Kidney capillary endothelial cell (primary cell): ENCODE measurements around the gene GLP2R.

Experiments
- DNase-seq: peaks from one replicate; pipeline ENCODE4 v3.0.0-alpha.2; 2018; ENCODE audit warnings: low spot score

The GLP2R gene

DNA sequence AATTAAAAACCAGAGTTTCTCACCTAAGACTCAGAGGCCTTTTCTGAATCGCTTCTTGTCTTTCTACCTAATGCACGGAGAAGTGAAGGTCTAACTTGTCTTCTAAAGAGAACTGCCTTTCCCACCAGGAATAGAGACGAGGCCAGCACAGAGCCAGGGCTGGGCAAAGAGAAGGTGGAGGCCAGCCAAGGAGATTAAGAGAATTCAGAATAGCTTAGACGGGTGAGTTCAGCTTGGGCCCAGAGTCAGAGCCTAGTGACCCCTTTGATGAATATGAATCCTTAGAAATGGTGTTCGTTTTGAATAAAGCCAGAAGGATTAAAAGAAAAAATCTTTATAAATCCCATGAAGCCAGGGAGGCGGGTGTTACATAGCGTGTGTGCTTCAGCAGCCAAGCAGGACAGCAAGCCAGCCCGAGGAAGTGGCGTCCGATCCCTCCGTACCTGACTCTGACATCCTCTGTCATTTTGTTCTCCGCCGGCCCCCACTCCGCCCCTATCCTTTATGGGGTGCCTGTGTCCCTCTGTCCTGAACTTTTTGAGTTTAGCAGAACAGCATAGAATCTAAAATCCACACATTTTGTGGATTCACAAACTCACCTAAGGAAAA lies 11.3 kb upstream of the GLP2R start:
- DNase-seq, result no peak

GRCh38 chr17:9816472-9816871 lies 9.3 kb upstream of the GLP2R start:
- no peak for DNase-seq

DNA sequence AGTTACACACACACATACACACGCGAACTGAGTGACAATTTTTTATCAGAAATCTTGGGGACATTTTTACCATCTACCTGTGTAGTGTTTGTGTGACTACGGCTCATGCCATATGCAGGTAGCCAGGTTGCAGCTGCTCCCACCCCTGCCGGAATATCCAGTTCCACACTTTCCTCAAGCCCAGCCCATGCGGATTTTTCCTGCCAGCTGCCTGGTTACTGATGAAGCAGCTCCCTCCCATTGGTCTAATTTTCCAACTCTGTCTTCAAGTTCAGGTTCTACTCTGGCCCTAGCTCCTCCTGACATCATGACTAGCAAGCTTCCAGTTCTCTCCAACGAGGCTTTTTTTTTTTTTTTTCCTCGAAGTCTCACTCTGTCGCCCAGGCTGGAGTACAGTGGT lies 8.6 kb upstream of the GLP2R start:
- DNase-seq, result no peak

GRCh38 chr17:9818760-9819159 lies 7.0 kb upstream of the GLP2R start:
- no peak for DNase-seq

GRCh38 chr17:9820448-9820847 lies 5.3 kb upstream of the GLP2R start:
- no peak for DNase-seq

GRCh38 chr17:9821921-9822320 lies 3.8 kb upstream of the GLP2R start, which contains the start of gene GSG1L2:
GSG1L2 (minus strand) TSS chr17:9822079; CDS start chr17:9822071, 8 bp downstream.
- no peak for DNase-seq

GRCh38 chr17:9824094-9824493 lies 1.6 kb upstream of the GLP2R start:
- no peak for DNase-seq

DNA sequence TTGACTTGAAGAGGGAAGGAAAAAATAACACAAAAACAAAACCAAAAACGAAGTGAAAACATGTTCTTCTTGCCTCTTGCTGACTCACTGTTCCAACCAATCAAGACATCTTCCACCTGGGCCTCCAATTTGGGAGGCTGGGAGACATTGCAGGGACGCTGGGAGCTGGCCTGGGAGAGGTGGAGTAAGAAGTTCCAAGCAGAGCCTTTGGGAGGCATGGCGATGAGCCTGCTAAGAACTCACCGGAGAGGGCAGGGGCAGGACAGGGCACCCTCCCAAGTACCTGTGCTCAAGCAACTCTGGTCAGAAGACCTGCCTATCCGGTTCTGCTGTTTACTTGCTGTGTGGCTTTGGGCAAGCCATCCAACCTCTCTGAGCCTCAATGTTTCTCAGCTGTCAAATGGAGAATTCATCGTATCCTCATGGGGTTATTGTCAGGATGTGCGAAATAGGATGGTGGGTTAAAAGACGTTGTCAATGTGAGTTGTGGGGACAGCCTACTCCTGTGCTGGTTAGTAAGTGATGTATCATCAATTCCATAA lies 856 bp upstream of the GLP2R start:
- no peak for DNase-seq

DNA sequence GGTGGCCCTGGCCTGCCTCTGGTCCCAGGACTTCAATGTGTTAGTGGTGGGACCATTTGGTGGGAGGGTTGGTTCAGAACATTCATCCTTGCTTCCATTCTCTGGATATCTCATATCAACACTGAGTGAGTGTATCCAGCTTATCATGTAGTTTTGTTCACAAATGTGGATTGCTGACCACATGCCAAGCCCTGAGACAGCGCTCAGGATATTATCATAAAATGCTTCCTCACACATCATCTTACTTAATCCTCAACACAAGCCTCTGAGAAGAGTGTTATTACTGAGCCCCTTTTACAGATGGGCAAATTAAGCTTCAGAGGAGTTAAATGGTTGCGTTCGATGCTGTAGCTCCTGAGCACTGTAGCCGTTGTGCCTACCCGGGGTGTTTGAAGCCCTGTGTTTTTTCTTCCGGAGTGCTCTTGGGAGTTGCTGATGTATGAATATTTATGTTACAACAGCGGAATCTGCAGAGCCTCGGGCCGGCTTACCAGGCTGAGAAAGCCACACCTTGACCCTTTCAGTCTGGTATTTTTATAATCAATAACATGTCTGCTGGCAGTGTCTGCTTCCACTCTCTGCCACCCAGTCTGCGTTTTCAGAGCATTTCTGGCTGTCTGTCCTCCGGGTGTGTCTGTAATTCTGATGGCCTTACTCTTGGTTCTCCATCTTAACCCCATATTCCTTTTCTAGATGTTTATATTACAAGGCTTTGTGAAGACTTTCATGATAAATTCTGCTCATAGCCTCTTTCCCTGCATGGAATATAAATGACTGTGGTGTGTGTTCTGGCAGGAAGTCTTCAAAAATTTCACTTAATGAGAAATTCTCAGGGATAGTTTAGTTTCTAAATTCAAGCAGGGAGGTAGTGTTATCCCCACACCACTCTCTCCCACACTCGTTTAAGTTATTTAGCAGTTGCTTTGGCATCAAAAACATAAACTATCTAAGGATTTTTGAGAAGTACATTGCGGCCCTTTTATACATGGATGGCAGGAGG lies 2.9 kb downstream of the GLP2R start:
- no peak for DNase-seq

- no peak for DNase-seq
Observed at GRCh38 chr17:9829343-9829742, 3.6 kb downstream of the GLP2R start.

- no peak for DNase-seq
Observed at GRCh38 chr17:9830711-9831110, 5.0 kb downstream of the GLP2R start.

DNA sequence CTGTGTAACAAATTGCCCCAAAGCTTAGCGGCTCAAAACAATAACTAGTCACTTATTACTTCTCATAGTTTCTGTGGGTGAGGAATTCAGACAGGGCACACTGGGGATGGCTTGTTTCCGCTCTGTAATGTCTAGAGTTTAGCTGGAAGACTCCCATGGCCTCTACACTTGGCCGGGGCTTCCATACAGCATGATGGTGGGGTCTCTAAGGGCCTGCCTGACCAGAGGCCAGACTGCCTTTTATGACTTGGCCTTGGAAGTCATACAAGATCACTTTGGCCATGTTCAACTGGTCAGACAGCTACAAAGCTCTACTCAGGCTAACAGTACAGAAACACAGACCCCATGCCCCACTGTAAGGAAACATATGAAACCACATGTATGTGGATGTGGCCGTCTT lies 8.2 kb downstream of the GLP2R start:
- DNase-seq, result no peak

DNA sequence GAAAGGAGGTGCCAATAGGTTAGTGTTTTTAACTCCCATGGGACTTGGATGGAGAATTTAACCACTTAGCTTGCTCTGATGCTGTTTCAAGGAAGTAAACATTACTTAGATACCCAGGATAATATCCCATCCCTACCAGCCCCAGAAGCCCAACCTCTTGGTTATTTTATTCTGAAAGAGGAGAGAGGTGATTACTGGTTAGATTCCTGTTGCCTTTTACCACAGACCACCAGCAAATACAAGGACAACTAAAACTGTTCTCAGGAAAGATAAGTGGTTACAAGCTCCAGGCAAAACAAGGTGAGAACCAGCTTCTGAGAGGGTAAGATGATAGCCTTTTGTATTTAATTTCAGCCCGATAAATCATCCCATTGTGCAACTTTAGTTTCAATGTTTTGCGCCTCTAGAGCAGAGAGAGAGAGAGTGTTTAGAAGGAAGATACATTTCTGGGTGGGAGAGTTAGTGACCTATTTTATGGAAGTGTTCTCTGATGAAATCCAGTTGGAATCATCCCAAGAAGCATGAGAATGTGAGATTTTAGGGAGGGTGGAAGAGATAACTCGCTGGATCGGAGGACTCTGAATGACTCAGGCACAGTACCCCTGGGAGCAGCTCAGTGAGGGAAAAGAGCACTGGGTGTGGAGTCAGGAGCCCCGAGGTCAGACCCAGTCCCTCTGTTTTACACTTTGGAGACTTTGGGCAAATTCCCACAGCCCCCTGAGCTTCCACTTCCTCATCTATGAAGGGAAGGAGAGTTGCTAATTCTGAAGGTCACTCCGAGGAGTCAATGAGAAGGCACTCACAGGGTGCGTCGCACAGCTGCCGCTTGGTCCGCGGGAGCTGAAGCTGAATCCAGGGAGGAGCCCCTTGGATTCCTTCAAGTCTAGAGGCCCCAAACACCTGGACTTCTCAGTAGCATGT lies 12.1 kb downstream of the GLP2R start:
- DNase-seq, result no peak

DNA sequence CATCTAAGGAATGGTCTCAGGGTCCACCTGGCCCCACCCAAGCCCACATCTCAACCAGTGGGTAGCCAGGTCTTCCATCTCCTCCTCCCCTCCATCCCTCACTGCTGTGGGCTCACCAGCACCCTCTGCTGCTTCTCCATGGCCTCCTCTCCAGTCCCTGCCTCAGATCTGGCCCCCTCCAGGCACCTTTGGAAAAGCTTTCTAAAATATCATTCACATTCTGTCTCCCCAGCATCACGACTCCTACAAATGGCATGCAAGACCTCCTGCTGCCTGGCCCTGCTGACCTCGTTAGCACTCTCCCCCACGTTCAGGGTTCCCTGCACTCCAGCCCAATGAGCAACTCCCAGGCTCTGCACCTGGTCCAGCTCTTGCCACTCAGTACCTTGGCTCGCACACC lies 13.7 kb downstream of the GLP2R start:
- no peak for DNase-seq

DNA sequence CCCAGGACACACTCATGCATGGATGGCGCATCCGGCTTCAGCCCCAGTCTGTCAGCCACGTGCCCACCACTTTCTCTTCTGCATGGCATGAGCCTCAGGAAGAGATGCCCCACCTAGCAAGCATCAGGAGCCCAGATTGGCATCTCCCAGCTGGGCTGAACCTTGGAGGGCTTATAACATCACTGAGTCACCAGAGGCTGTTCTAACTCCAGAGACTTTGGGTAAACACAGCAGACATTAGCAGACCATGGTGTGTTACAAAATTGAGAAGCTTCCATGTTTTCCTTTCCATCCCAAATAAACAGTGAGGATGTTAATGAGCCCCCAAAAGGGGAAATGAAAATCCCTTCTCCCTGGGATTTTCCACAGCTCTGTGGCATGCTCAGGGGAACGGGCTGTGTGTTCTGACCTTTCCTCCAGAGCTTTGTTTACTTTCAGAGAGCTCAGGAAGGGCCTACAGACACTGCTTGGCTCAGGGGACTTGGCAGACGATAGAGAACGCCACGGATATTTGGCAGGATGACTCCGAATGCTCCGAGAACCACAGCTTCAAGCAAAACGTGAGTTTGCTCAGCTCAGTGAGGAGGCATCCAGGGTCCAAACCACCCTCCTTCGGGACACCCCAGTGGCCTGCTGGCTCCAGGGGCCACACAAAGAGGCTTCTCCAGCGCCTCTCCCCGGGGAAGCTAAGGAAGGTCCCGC lies 16.5 kb downstream of the GLP2R start:
- no peak for DNase-seq

DNA sequence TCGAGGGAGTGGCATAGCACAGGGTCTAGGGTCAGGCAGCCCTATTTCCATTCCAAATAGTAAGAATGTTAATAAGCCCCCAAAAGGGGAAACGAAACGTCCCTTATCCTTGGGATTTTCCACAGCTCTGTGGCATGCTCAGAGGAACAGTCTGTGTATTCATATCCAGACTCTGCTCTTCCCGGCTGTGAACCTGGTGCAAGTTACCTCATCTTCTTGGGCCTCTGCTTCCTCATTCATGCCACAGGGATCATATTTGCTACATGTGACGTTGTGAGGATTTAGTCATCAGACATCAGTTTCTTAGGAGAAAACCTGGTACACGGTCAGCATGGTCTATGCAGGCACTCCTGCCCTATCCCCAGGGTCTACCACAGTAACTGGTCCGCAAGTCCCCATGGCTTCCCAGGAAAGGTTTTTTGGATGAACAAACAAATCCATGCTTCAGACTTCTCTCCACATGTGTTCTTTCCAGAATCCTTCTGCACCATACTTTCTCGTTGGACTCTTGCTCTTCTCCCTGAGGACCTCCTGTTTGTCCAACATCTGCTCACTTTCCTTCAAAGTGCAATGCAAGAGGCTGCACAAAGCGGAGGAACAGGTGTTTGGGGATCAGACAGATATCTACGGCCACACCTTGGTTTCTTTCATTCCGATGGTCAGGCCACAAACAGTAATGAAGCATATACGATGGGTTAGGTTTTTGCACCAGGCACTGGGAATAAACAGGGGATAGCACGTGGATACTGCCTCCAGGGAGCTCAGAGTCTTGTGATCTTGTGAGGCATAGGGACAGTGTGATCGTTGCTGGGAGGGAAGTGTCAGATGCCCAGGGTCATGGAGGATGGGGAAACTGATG lies 17.7 kb downstream of the GLP2R start:
- no peak for DNase-seq

GRCh38 chr17:9844153-9844552 lies 18.4 kb downstream of the GLP2R start:
- no peak for DNase-seq

- no peak for DNase-seq
Observed at GRCh38 chr17:9845306-9845705, 19.6 kb downstream of the GLP2R start.

- DNase-seq, result no peak
Observed at GRCh38 chr17:9850151-9850550, 24.4 kb downstream of the GLP2R start.

DNA sequence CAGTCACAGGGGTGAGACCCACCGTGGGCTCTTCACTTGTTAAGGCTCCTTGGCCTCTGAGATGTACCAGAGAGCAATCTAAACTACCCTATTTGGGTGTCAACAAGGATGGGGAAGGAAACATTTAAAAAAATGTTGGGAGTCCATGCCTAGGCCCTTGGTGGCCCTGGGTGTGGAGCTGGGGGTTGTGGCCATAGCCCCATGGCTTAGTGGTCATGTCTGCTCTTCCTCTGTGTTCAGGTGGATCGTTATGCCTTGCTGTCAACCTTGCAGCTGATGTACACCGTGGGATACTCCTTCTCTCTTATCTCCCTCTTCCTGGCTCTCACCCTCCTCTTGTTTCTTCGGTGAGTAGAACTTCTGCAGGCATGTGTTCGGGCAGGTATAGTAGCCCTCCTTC lies 28.5 kb downstream of the GLP2R start:
- no peak for DNase-seq
